Mucosa of rectum (tissue), 2 donors: ENCODE measurements around the gene DNAJB7.
A peak's percentile ranks its signal among the peaks of the same experiment; 100 is the strongest.
"Not testable (repeated sequence)": the region's sequence is repeated elsewhere in the genome, so short reads cannot be mapped to it uniquely, and the experiment has no call there.

Experiments
- H3K27ac ChIP-seq, 2 donors: one replicate each; pipeline ENCODE4 v1.7.0; 2013; ENCODE audit warnings: inconsistent platforms in 2 of 2, low read depth in 2 of 2, low read length in 2 of 2
- H3K27me3 ChIP-seq, 2 donors: one replicate each; pipeline ENCODE4 v1.7.0; 2013; ENCODE audit warnings: low read length in 2 of 2; ENCODE audit not compliant: control insufficient read depth in 2 of 2, insufficient read depth in 2 of 2
- H3K36me3 ChIP-seq, 2 donors: one replicate each; pipeline ENCODE4 v1.7.0; 2013; ENCODE audit warnings: low read length in 2 of 2; ENCODE audit not compliant: control insufficient read depth in 2 of 2, insufficient read depth in 2 of 2
- H3K4me1 ChIP-seq, 2 donors: one replicate each; pipeline ENCODE4 v1.7.0; 2013; ENCODE audit warnings: low read length in 2 of 2, mild to moderate bottlenecking in 1 of 2; ENCODE audit not compliant: control insufficient read depth in 2 of 2, insufficient read depth in 2 of 2
- H3K4me3 ChIP-seq, 2 donors: one replicate each; pipeline ENCODE4 v1.7.0; 2013; ENCODE audit warnings: low read length in 2 of 2
- H3K9ac ChIP-seq, 2 donors: one replicate each; pipeline ENCODE4 v1.7.0; 2013; ENCODE audit warnings: low read length in 2 of 2, low read depth in 1 of 2, mild to moderate bottlenecking in 1 of 2
- H3K9me3 ChIP-seq, 2 donors: one replicate each; pipeline ENCODE4 v1.7.0; 2013; ENCODE audit warnings: low read length in 2 of 2; ENCODE audit not compliant: control insufficient read depth in 2 of 2
- donor health status: healthy.
- donor health status: Normal muscosa, but diverticular disease.

DNAJB7 gene

DNA sequence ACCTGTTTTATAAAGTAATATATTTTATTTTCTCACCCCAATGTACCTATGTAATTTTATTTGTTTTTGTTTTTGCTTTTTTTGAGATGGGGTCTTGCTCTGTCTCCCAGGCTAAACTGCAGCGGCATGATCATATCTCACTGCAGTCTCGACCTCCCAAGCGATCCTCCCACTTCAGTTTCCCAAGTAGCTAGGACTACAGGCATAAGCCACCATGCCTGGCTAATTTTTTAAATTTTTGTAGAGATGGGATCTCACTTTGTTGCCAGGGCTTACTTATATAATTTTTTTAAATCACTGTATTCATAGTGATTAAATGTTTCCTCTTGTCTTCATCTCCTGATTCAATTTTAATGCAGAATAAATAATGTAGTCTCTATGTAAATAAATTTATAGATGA, 13.2 kb upstream of the DNAJB7 start:
- no peaks in the 10 kb centered on the region for H3K4me1 ChIP-seq
- H3K4me3 ChIP-seq: no peak overlapping the region
- peaks cover 0 to 9% of the 10 kb centered on the region in 2 donors for H3K36me3 ChIP-seq
- H3K27ac ChIP-seq: no peak overlapping the region
- no peaks in the 10 kb centered on the region for H3K27me3 ChIP-seq
- no peak overlapping the region for H3K9ac ChIP-seq
- no peaks in the 10 kb centered on the region for H3K9me3 ChIP-seq

- no peak overlapping the region for H3K27ac ChIP-seq
- H3K9ac ChIP-seq: no peak overlapping the region
- H3K4me1 ChIP-seq: no peaks in the 10 kb centered on the region
- no peak overlapping the region for H3K4me3 ChIP-seq
- H3K9me3 ChIP-seq: no peaks in the 10 kb centered on the region
- no peaks in the 10 kb centered on the region for H3K27me3 ChIP-seq
- peaks cover 0 to 11% of the 10 kb centered on the region in 2 donors for H3K36me3 ChIP-seq
These were observed 12.1 kb upstream of the DNAJB7 start for GRCh38 chr22:40874016-40874415.

- not testable (repeated sequence) for H3K27ac ChIP-seq, H3K9ac ChIP-seq, H3K4me3 ChIP-seq, H3K27me3 ChIP-seq, H3K4me1 ChIP-seq, H3K9me3 ChIP-seq
- peaks cover 0 to 10% of the 10 kb centered on the region in 2 donors for H3K36me3 ChIP-seq
These were observed 6.5 kb upstream of the DNAJB7 start for GRCh38 chr22:40868379-40868778.

DNA sequence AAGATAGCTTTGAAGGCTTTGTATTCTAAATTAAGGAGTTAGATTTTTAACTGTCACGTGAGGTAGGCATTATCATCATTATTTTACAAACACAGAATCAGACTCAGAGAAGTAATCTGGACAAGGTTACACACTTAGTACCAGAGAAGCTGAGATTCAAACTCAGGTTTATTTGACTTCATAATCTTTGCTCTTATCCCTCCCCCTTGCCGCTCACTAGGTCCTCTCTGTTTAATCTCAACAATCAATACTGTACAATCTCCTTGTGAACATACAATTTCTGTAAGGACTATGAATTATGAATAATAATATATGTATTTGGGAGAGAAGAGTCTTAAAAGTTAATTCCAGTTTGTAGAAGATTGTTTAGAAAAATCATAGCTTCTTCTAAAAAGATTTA, 5.2 kb upstream of the DNAJB7 start:
- H3K27ac ChIP-seq: no peak overlapping the region
- no peaks in the 10 kb centered on the region for H3K4me1 ChIP-seq
- H3K9me3 ChIP-seq: no peaks in the 10 kb centered on the region
- H3K27me3 ChIP-seq: no peaks in the 10 kb centered on the region
- no peak overlapping the region for H3K9ac ChIP-seq
- H3K36me3 ChIP-seq: peaks cover 0 to 8% of the 10 kb centered on the region in 2 donors
- no peak overlapping the region for H3K4me3 ChIP-seq

- no peak overlapping the region for H3K4me3 ChIP-seq
- H3K36me3 ChIP-seq: peaks cover 0 to 13% of the 10 kb centered on the region in 2 donors
- no peak overlapping the region for H3K9ac ChIP-seq
- H3K9me3 ChIP-seq: no peaks in the 10 kb centered on the region
- H3K27ac ChIP-seq: no peak overlapping the region
- H3K4me1 ChIP-seq: peaks cover 5 to 7% of the 10 kb centered on the region in 2 donors
- H3K27me3 ChIP-seq: no peaks in the 10 kb centered on the region
These were observed 624 bp upstream of the DNAJB7 start for GRCh38 chr22:40862537-40862936.

GRCh38 chr22:40857309-40857855, 4.5 kb downstream of the DNAJB7 start:
- peaks cover 0 to 13% of the 10 kb centered on the region in 2 donors for H3K36me3 ChIP-seq
- H3K9me3 ChIP-seq: no peaks in the 10 kb centered on the region
- H3K27ac ChIP-seq: peak overlapping the region; percentile 94 to 99
- H3K9ac ChIP-seq: peak overlapping the region; percentile 83 to 97
- peaks cover 22 to 39% of the 10 kb centered on the region in 2 donors for H3K4me1 ChIP-seq
- H3K4me3 ChIP-seq: peak overlapping the region; percentile 80 to 87
- no peaks in the 10 kb centered on the region for H3K27me3 ChIP-seq

DNA sequence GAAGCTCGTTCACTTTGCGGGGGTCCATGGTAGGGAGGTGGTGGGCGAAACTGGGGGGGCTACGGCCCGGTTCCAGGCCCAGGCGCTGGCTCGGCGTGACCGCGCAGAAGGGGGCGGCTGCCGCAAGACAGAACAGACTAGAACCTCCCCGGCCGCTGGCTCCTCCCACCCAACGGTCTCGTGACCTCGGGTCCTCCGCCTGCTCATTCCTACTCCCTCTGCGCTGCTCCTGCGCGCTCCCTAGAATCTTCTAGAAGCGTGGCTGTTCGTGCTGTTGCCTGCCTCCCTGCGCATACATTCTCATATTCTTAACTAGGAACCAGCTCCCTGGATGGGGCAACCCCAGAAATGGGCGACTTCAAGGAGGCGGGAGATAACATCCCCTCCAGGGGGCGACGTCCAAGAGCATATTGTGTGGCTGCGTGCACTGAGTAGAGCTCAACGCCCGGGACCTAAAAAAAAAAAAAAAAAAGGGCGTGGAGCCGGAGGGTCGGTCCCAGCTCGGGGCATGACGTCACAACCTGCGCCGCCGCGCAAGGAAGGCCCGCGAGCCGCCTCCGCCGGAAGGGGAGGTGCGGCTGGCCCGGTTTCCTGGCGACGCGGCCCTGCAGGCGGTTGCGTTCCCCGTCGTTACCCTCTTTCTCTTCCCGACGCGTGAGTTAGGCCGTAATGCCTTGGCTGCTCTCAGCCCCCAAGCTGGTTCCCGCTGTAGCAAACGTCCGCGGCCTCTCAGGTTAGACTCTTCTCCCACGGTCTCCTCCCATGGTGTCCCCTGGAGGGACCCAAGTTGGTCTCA, 5.2 kb downstream of the DNAJB7 start, which contains the start of the genes ST13 and XPNPEP3:
ST13 (minus strand) TSS at position 127 of the 796 bp plus-strand sequence; CDS start at position 28, 99 bp downstream.
XPNPEP3 (plus strand) TSS at position 636 of the 796 bp plus-strand sequence; CDS start at position 670, 34 bp downstream.
- peak within 1 kb of the TSS; percentile 93 to 97 for H3K9ac ChIP-seq
- peak within 1 kb of the TSS; percentile 94 to 99 for H3K27ac ChIP-seq
- no peaks in the 10 kb centered on the region for H3K27me3 ChIP-seq
- peak within 1 kb of the TSS; percentile 80 to 87 for H3K4me3 ChIP-seq
- peaks cover 22 to 39% of the 10 kb centered on the region in 2 donors for H3K4me1 ChIP-seq
- H3K9me3 ChIP-seq: no peaks in the 10 kb centered on the region
- H3K36me3 ChIP-seq: peaks cover 0 to 10% of the 10 kb centered on the region in 2 donors

GRCh38 chr22:40855979-40856512, 5.9 kb downstream of the DNAJB7 start:
- H3K4me1 ChIP-seq: peaks cover 22 to 39% of the 10 kb centered on the region in 2 donors
- H3K36me3 ChIP-seq: peaks cover 0 to 5% of the 10 kb centered on the region in 2 donors
- no peaks in the 10 kb centered on the region for H3K9me3 ChIP-seq
- peak overlapping the region; percentile 93 to 97 for H3K9ac ChIP-seq
- peak overlapping the region; percentile 80 to 87 for H3K4me3 ChIP-seq
- H3K27me3 ChIP-seq: no peaks in the 10 kb centered on the region
- H3K27ac ChIP-seq: peak overlapping the region; percentile 94 to 99

DNA sequence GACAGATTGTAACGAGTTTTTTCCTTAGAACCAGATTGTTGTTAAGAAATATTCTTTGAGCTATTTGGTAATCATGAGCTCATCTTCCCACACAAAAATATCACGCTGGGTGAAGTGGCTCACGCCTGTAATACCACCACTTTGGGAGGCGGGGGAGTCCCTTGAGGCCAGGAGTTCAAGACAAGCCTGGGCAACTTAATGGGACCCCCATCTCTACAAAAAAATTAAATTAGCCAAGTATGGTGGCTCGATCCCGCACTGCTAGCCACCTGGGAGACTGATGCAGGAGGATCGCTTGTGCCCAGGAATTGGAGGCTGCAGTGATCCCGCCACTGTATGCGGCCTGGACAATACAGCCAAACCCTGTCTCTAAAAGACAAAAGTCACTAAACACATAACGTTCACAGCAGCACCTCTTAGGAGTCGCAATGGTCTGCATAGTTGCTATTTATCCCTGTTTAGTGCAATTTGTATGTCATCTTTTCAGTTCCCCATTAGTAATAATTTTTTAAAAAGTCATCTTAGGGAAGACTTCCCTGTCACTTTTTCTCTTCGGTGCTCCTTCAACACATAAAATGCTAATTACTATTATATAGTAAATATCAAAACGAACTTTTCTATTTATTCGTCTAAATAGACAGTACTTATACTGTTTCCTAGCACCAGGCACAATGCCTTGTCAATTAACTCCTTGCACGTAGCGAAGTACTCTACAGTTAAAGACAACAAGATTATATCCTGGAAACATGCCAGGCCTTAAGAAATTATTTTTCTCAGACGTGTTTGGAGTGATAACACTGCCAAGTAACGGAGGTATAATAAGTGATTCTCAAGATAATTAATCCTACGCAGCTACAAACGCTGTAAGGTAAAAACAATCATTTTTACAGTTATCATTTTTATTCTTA, 6.6 kb downstream of the DNAJB7 start:
- Histone ChIP-seq H3K27me3 (no peaks in the 10 kb centered on the region), H3K4me1 (peaks cover 22 to 39% of the 10 kb centered on the region in 2 donors), H3K9me3 (no peaks in the 10 kb centered on the region), H3K36me3 (peaks cover under 1 to 2% of the 10 kb centered on the region in 2 donors), H3K4me3 (peak overlapping the region; percentile 80 to 87), H3K9ac (peak overlapping the region; percentile 93 to 97), H3K27ac (peak overlapping the region in 1 of 2 donors; percentile 99)
